ENCODE measurements around the gene MTHFD1L. TPM values are rescaled to one million over a fixed set of nuclear protein-coding genes. Genes with fewer than 3 reads are reported as not detected.
"Not testable (repeated sequence)": the region's sequence is repeated elsewhere in the genome, so short reads cannot be mapped to it uniquely, and the experiment has no call there.

MTHFD1L gene
- total and polyA plus RNA-seq, 9 of the 15 experiments (the other 6 are each of a cell fraction or from before 2014, with no cell fraction given): 20.9 to 128 (median 61.0) TPM

GRCh38 chr6:151126417-151126724 lies 260.9 kb downstream of the MTHFD1L start:
- H3K4me1 ChIP-seq (replicated peaks in 1 of 2; ENCODE audit: control insufficient read depth in 2 of 2, insufficient read depth in 2 of 2, low read length in 2 of 2); POLR2A ChIA-PET; FAIRE-seq; ATAC-seq; H3K4me2 ChIP-seq (ENCODE audit: insufficient read depth, low read length); H3K9me1 ChIP-seq (ENCODE audit: control insufficient read depth, insufficient read depth, low read length); BruUV-seq (replicated peaks); H2AFZ ChIP-seq (ENCODE audit: low read depth, low read length); intact Hi-C loops (cut with micrococcal nuclease); H3K9me3 ChIP-seq (replicated peaks; ENCODE audit: control insufficient read depth, insufficient read depth, low read depth, low read length); in situ Hi-C loops (cut with MboI); H3K79me2 ChIP-seq (ENCODE audit: control insufficient read depth, insufficient read depth, low read length); DNase-seq (ENCODE audit: extremely low read depth in 1 of 4, low spot score in 3 of 4); H3K36me3 ChIP-seq (ENCODE audit: control insufficient read depth, insufficient read depth, low read length); CTCF ChIA-PET (ENCODE audit: low intra/inter-chr PET ratio); H4K20me1 ChIP-seq (replicated peaks; ENCODE audit: control insufficient read depth, insufficient read depth, low read length); H3K9ac ChIP-seq (ENCODE audit: insufficient read depth in 1 of 2, low read depth in 2 of 2, low read length in 2 of 2); H3K27ac ChIP-seq (ENCODE audit: extremely low read depth, low read depth, low read length); H3K4me3 ChIP-seq: not testable (repeated sequence)
- WGBS (ENCODE audit: insufficient coverage, low coverage, missing lambda C conversion rate): 11% methylated on average over 4 of the region's 4 CpGs
- peaks cover 12 to 36% of the 10 kb centered on the region in 2 experiments; a peak in 4 of 5 replicates for H3K27me3 ChIP-seq (ENCODE audit: control insufficient read depth in 2 of 2, insufficient read depth in 2 of 2, low read length in 2 of 2)

GRCh38 chr6:151127133-151127798 lies 261.8 kb downstream of the MTHFD1L start:
- H2AFZ ChIP-seq (ENCODE audit: low read depth, low read length); intact Hi-C loops (cut with micrococcal nuclease); H3K27ac ChIP-seq (ENCODE audit: extremely low read depth, low read depth, low read length); H3K4me2 ChIP-seq (ENCODE audit: insufficient read depth, low read length); H3K4me3 ChIP-seq; H3K9ac ChIP-seq (ENCODE audit: insufficient read depth in 1 of 2, low read depth in 2 of 2, low read length in 2 of 2); FAIRE-seq; H4K20me1 ChIP-seq (replicated peaks; ENCODE audit: control insufficient read depth, insufficient read depth, low read length); BruUV-seq (replicated peaks); H3K9me1 ChIP-seq (ENCODE audit: control insufficient read depth, insufficient read depth, low read length); H3K4me1 ChIP-seq (replicated peaks in 1 of 2; ENCODE audit: control insufficient read depth in 2 of 2, insufficient read depth in 2 of 2, low read length in 2 of 2); CTCF ChIA-PET (ENCODE audit: low intra/inter-chr PET ratio); in situ Hi-C loops (cut with MboI); H3K36me3 ChIP-seq (ENCODE audit: control insufficient read depth, insufficient read depth, low read length); DNase-seq (ENCODE audit: extremely low read depth in 1 of 4, low spot score in 3 of 4); H3K9me3 ChIP-seq (replicated peaks; ENCODE audit: control insufficient read depth, insufficient read depth, low read depth, low read length); ATAC-seq; POLR2A ChIA-PET; H3K79me2 ChIP-seq (ENCODE audit: control insufficient read depth, insufficient read depth, low read length): not testable (repeated sequence)
- H3K27me3 ChIP-seq (ENCODE audit: control insufficient read depth in 2 of 2, insufficient read depth in 2 of 2, low read length in 2 of 2): peaks cover 13 to 33% of the 10 kb centered on the region in 2 experiments; a peak in 4 of 5 replicates
- 2% methylated on average over 5 of the region's 5 CpGs for WGBS (ENCODE audit: insufficient coverage, low coverage, missing lambda C conversion rate)

Measured in K562 (cell line).